Measurements from ENCODE around the gene COL6A1. TPM values are rescaled to one million over a fixed set of nuclear protein-coding genes. Genes with fewer than 3 reads are reported as not detected.

COL6A1 gene
- polyA plus RNA-seq, 1 of the 3 experiments (the other 2 are of a cell fraction), result 107 TPM

DNA sequence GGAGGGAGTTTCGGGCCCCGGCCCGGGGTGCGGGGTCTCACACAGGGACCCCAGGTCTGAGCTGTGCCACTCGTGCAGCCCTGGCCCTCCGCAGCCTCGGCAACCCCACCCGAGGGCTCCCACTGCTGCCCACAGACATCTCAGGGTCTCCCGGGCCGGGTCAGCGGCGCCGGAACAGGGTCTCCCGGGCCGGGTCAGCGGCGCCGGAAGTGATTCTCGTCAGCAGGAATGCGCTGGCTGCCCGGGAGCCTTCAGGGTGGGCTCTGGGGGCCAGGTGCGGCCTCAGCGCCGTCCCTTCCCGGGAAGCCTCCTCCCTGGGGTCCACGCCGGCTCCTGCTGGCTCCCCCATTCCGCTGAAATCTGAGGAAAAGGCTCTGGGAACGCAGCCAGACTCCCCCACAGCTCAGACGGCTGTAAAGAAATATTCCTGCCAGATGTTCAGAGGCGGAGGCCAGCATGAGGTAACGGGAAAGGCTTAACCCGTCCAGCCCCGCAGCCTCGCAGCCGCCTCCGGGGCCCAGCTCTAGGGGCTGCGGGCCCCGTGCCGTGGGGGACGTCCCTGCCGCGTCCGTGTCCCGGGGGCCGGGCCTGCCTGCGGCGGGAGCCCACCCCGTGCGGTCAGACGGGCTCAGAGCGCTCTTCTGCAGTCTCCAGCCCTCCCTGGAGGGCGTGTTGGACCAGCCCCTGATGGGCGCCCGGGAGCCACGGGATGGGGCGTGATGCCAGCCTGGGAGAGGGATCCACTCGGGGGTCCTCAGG is 8.7 kb upstream of the COL6A1 start (continued):
- TF ChIP-seq, protein P1, sequence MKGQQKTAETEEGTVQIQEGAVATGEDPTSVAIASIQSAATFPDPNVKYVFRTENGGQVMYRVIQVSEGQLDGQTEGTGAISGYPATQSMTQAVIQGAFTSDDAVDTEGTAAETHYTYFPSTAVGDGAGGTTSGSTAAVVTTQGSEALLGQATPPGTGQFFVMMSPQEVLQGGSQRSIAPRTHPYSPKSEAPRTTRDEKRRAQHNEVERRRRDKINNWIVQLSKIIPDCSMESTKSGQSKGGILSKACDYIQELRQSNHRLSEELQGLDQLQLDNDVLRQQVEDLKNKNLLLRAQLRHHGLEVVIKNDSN (IDR thresholded peaks at IDR 0.05; ENCODE audit: borderline replicate concordance, low read depth), result no peak
- TF ChIP-seq CHD2 (IDR thresholded peaks at IDR 0.05; ENCODE audit: low read length, partially characterized antibody) (peak; percentile 17), SMC3 (IDR thresholded peaks at IDR 0.05; ENCODE audit: low read depth, low read length) (no peak), TEAD4 (IDR thresholded peaks at IDR 0.05; ENCODE audit: borderline replicate concordance, insufficient read depth) (no peak), FOSL2 (IDR thresholded peaks at IDR 0.05; ENCODE audit: borderline replicate concordance, low read depth) (no peak), POLR2AphosphoS5 (IDR thresholded peaks at IDR 0.05; ENCODE audit: low read depth, low read length) (no peak)

DNA sequence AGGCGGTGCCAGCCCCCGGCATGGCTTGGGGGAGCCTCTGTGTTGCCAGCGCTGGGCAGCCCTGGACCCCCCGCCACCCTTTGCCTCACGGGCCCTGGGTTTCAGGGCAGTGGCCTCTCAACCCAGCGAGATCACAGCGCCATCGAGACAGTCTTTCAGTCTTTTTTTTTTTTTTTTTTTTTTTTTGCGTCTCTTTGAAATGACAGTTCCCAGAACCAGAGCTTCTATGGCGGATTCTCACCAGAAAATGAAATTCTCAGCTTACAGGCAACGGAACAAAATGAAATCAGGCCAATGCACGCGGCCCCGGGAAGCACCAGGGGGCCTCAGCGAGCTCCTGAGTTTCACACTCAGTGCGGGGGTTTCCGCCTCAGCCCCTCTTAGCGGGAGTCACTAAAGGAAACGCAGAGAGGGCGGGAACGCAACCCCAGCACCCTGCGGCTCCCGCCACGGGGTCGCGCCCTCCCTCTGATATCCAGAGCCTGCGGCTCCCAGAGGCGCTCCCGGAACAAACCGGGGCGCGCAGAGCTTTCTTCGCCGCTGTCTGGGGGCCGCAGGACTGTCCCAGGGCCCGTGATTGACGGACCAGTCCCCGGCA is 8.0 kb upstream of the COL6A1 start:
- Histone ChIP-seq H3K9me3 (no peaks in the 10 kb centered on the region), H2AFZ (ENCODE audit: low read depth) (peak overlapping the region; percentile 82; the same call in 1 of the 2 replicates), H3K9me2 (no peaks in the 10 kb centered on the region), H3K27me3 (ENCODE audit: insufficient read depth) (no peaks in the 10 kb centered on the region), H3F3A (replicated peaks; ENCODE audit: insufficient read depth) (peaks cover 3% of the 10 kb centered on the region), H3K4me2 (peak overlapping the region; percentile 69), H3K27ac (ENCODE audit: low read depth in 2 of 2, low read length in 1 of 2) (peak overlapping the region; percentile 27 to 98; a peak in 3 of 4 replicates), H3K9ac (peak overlapping the region; percentile 28; the same call in 1 of the 2 replicates), H3K4me3 (ENCODE audit: low read depth in 2 of 2, low read length in 1 of 2) (peak overlapping the region; percentile 29 to 41; a peak in 3 of 4 replicates), H3K36me3 (replicated peaks in 1 of 2; ENCODE audit: control insufficient read depth in 1 of 2, insufficient read depth in 2 of 2, low read length in 1 of 2) (no peaks in the 10 kb centered on the region), H3K79me2 (ENCODE audit: insufficient read depth) (no peaks in the 10 kb centered on the region), H3K4me1 (ENCODE audit: control insufficient read depth in 1 of 2, insufficient read depth in 2 of 2, low read depth in 1 of 2, low read length in 1 of 2) (peaks cover 23 to 71% of the 10 kb centered on the region in 2 experiments; a peak in 3 of 4 replicates), H4K20me1 (ENCODE audit: insufficient read depth) (no peaks in the 10 kb centered on the region)
- POLR2A ChIA-PET, result interaction anchor here (0.6 to 2.4 kb wide), 10 partner anchors 8 to 635 kb away, joined by 3 to 13 read pairs (median 4); partner anchors contain the start of genes COL6A1 and COL6A2
- DNase-seq, result peak; percentile 90
- WGBS (ENCODE audit: low lambda C conversion rate), result 11% methylated on average over 16 of the region's 38 CpGs
- CTCF ChIA-PET, result interaction anchor here (0.6 to 3.5 kb wide), 18 partner anchors 8 to 418 kb away, joined by 3 to 15 read pairs (median 3); partner anchors contain the start of genes COL6A1 and COL6A2
- TF ChIP-seq ELF1 (IDR thresholded peaks at IDR 0.05) (no peak), NFIC (IDR thresholded peaks at IDR 0.05; ENCODE audit: borderline replicate concordance) (no peak), POLR2AphosphoS5 (IDR thresholded peaks at IDR 0.05; ENCODE audit: low read depth, low read length) (no peak), CHD2 (IDR thresholded peaks at IDR 0.05; ENCODE audit: low read length, partially characterized antibody) (peak; percentile 19), RCOR1 (IDR thresholded peaks at IDR 0.05; ENCODE audit: low read length) (no peak), MXI1 (IDR thresholded peaks at IDR 0.05; ENCODE audit: low read depth, low read length) (peak; percentile 56; the same call in 1 of the 2 replicates), YY1 (IDR thresholded peaks at IDR 0.05; ENCODE audit: low read depth) (no peak), GABPA (IDR thresholded peaks at IDR 0.05; ENCODE audit: low read depth) (no peak), FOXM1 (IDR thresholded peaks at IDR 0.05; ENCODE audit: low read depth) (no peak), EZH2phosphoT487 (IDR thresholded peaks at IDR 0.05; ENCODE audit: borderline replicate concordance, low read depth) (no peak), MEF2A (IDR thresholded peaks at IDR 0.05; ENCODE audit: borderline replicate concordance, low read depth) (no peak), RXRA (IDR thresholded peaks at IDR 0.05; ENCODE audit: borderline replicate concordance, low read depth) (no peak), RAD21 (IDR thresholded peaks at IDR 0.05; ENCODE audit: low read length) (peak; percentile 65), GATA2 (CRISPR knock-in tag; IDR thresholded peaks at IDR 0.05) (no peak), RFX5 (IDR thresholded peaks at IDR 0.05; ENCODE audit: low read length) (no peak), FOXJ3 (CRISPR knock-in tag; IDR thresholded peaks at IDR 0.05) (no peak), SIN3A (IDR thresholded peaks at IDR 0.05; ENCODE audit: borderline replicate concordance, low read depth, low read length) (no peak), NRF1 (IDR thresholded peaks at IDR 0.05; ENCODE audit: low read depth, low read length) (no peak)
- TF ChIP-seq, protein P2, sequence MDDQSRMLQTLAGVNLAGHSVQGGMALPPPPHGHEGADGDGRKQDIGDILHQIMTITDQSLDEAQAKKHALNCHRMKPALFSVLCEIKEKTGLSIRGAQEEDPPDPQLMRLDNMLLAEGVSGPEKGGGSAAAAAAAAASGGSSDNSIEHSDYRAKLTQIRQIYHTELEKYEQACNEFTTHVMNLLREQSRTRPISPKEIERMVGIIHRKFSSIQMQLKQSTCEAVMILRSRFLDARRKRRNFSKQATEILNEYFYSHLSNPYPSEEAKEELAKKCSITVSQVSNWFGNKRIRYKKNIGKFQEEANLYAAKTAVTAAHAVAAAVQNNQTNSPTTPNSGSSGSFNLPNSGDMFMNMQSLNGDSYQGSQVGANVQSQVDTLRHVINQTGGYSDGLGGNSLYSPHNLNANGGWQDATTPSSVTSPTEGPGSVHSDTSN (IDR thresholded peaks at IDR 0.05), result no peak
- TF ChIP-seq, protein P3, sequence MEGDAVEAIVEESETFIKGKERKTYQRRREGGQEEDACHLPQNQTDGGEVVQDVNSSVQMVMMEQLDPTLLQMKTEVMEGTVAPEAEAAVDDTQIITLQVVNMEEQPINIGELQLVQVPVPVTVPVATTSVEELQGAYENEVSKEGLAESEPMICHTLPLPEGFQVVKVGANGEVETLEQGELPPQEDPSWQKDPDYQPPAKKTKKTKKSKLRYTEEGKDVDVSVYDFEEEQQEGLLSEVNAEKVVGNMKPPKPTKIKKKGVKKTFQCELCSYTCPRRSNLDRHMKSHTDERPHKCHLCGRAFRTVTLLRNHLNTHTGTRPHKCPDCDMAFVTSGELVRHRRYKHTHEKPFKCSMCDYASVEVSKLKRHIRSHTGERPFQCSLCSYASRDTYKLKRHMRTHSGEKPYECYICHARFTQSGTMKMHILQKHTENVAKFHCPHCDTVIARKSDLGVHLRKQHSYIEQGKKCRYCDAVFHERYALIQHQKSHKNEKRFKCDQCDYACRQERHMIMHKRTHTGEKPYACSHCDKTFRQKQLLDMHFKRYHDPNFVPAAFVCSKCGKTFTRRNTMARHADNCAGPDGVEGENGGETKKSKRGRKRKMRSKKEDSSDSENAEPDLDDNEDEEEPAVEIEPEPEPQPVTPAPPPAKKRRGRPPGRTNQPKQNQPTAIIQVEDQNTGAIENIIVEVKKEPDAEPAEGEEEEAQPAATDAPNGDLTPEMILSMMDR (IDR thresholded peaks at IDR 0.05), result peak; percentile 70
- TF ChIP-seq, protein P4, sequence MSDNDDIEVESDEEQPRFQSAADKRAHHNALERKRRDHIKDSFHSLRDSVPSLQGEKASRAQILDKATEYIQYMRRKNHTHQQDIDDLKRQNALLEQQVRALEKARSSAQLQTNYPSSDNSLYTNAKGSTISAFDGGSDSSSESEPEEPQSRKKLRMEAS (IDR thresholded peaks at IDR 0.05; ENCODE audit: low read depth), result no peak; the same call in 1 of the 2 replicates
